Endothelial cell of umbilical vein (primary cell): ENCODE measurements around the gene PFKL.

Source experiments
- CTCF ChIP-seq, 2 donors: IDR thresholded peaks; 1 replicate in 1 of 2; 2 replicates in 1 of 2; pipeline ENCODE4 v1.5.1; 2011; ENCODE audit warnings: low read length in 2 of 2, mild to moderate bottlenecking in 2 of 2, moderate library complexity in 2 of 2, control low read depth in 1 of 2, inconsistent platforms in 1 of 2, low read depth in 1 of 2; ENCODE audit not compliant: insufficient read depth in 1 of 2; ENCODE audit errors: extremely low read depth in 1 of 2
- EZH2 ChIP-seq: IDR thresholded peaks from 2 replicates; pipeline ENCODE4 v1.6.1; 2012; ENCODE audit warnings: borderline replicate concordance, low read depth, mild to moderate bottlenecking, moderate library complexity, low read length, inconsistent platforms; ENCODE audit not compliant: severe bottlenecking
- FOS ChIP-seq: IDR thresholded peaks from 2 replicates; pipeline ENCODE4 v1.6.1; 2011; ENCODE audit warnings: mild to moderate bottlenecking, low read length, moderate library complexity, borderline replicate concordance; ENCODE audit not compliant: insufficient read depth

GRCh38 chr21:44271558-44272283 lies 28.1 kb upstream of the PFKL start:
- no peak for TF ChIP-seq CTCF (IDR thresholded peaks at IDR 0.05; ENCODE audit: extremely low read depth in 1 of 2, insufficient read depth in 1 of 2, low read depth in 1 of 2, low read length in 2 of 2)
- TF ChIP-seq EZH2, result no peak
- no peak for TF ChIP-seq FOS
